Measurements from ENCODE around the gene SLC35F2. TPM values are rescaled to one million over a fixed set of nuclear protein-coding genes. Genes with fewer than 3 reads are reported as not detected.

SLC35F2 gene
- total and polyA plus RNA-seq, 2 of the 13 experiments (the other 11 are each of a cell fraction or from before 2014, with no cell fraction given) = 5.8 to 20.3 TPM

DNA sequence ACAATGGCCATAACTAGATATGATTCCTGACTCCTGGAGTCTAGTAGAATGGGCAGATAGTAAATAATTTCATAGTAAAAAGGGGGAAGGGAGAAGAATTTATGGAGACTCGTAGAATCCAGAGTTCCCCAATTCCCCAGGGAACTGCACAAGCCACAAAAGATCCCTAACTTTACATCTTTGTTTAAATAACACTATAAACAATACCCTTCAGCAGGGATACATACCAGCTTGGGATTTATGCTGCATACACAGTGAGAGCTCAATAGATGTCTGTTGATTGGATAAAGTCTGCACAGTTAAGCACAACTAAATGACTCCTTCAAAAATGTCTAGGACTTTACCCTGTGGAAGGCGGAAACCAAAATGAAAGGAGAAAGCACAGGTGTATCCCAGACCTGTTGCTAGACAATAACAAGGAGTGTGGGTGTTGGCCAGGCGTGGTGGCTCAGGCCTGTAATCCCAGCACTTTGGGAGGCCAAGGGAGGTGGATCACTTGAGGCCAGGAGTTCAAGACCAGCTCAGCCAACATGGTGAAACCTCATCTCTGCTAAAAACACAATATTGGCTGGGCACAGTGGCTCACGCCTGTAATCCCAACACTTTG is 6.8 kb downstream of the SLC35F2 start:
- in situ Hi-C loops (cut with HindIII; ENCODE audit: extremely low pct_ligation_motif_present, low pct_unique_long_range_greater_than_20kb) = no loop called here
- no TSS peak for BruUV-seq (replicated peaks)
- Histone ChIP-seq H3K9me3 (ENCODE audit: low read length) (no peaks in the 10 kb centered on the region), H3K9ac (ENCODE audit: insufficient read depth, low read depth, low read length) (no peak overlapping the region), H3K4me3 (replicated peaks in 1 of 3; ENCODE audit: insufficient read depth in 1 of 3, low read depth in 2 of 3, low read length in 3 of 3) (no peak overlapping the region), H3K27ac (ENCODE audit: extremely low read length, insufficient read depth, low read length) (no peak overlapping the region), H3K36me3 (replicated peaks in 1 of 2; ENCODE audit: control insufficient read depth in 1 of 2, insufficient read depth in 2 of 2, low read length in 2 of 2) (no peaks in the 10 kb centered on the region), H3K4me1 (ENCODE audit: insufficient read depth, low read length) (no peaks in the 10 kb centered on the region), H3K79me2 (ENCODE audit: insufficient read depth, low read length) (no peaks in the 10 kb centered on the region), H3K27me3 (ENCODE audit: control insufficient read depth in 1 of 2, insufficient read depth in 2 of 2, low read length in 2 of 2) (no peaks in the 10 kb centered on the region), H4K20me1 (ENCODE audit: insufficient read depth, low read length) (no peaks in the 10 kb centered on the region), H2AFZ (ENCODE audit: low read length) (no peak overlapping the region), H3K4me2 (ENCODE audit: low read depth, low read length) (no peak overlapping the region)
- WGBS (ENCODE audit: low lambda C conversion rate) = 86% methylated on average over 4 of the region's 4 CpGs
- ATAC-seq = no peak
- ChIA-PET CTCF (ENCODE audit: low intra/inter-chr PET ratio, low total read pairs) (no interaction called here), POLR2A (no interaction called here)
- TF ChIP-seq, protein P1, sequence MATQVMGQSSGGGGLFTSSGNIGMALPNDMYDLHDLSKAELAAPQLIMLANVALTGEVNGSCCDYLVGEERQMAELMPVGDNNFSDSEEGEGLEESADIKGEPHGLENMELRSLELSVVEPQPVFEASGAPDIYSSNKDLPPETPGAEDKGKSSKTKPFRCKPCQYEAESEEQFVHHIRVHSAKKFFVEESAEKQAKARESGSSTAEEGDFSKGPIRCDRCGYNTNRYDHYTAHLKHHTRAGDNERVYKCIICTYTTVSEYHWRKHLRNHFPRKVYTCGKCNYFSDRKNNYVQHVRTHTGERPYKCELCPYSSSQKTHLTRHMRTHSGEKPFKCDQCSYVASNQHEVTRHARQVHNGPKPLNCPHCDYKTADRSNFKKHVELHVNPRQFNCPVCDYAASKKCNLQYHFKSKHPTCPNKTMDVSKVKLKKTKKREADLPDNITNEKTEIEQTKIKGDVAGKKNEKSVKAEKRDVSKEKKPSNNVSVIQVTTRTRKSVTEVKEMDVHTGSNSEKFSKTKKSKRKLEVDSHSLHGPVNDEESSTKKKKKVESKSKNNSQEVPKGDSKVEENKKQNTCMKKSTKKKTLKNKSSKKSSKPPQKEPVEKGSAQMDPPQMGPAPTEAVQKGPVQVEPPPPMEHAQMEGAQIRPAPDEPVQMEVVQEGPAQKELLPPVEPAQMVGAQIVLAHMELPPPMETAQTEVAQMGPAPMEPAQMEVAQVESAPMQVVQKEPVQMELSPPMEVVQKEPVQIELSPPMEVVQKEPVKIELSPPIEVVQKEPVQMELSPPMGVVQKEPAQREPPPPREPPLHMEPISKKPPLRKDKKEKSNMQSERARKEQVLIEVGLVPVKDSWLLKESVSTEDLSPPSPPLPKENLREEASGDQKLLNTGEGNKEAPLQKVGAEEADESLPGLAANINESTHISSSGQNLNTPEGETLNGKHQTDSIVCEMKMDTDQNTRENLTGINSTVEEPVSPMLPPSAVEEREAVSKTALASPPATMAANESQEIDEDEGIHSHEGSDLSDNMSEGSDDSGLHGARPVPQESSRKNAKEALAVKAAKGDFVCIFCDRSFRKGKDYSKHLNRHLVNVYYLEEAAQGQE (IDR thresholded peaks at IDR 0.05; ENCODE audit: borderline replicate concordance in 1 of 2, low read depth in 1 of 2, low read length in 2 of 2) = no peak
- no peak for TF ChIP-seq HCFC1 (IDR thresholded peaks at IDR 0.05; ENCODE audit: low read depth, low read length)
- TF ChIP-seq ARID2 (CRISPR knock-in tag; IDR thresholded peaks at IDR 0.05; ENCODE audit: borderline replicate concordance) = no peak
- no peak for TF ChIP-seq U2AF1 (optimal IDR thresholded peaks at IDR 0.05; ENCODE audit: low read depth, low read length)
- TF ChIP-seq NFKB2 (CRISPR knock-in tag; IDR thresholded peaks at IDR 0.05; ENCODE audit: borderline replicate concordance) = no peak
- TF ChIP-seq NFE2L2 (IDR thresholded peaks at IDR 0.05; ENCODE audit: low read length) = no peak
- no peak for TF ChIP-seq NR2F1 (CRISPR knock-in tag; IDR thresholded peaks at IDR 0.05)
- no peak for TF ChIP-seq TBX2 (CRISPR knock-in tag; IDR thresholded peaks at IDR 0.05; ENCODE audit: borderline replicate concordance)
- intact Hi-C loops (cut with micrococcal nuclease; ENCODE audit: unreplicated experiment) = no loop called here
- no peak for FAIRE-seq
- DNase-seq (ENCODE audit: low spot score) = no peak

Data from HepG2 (cell line).